ENCODE results near the gene CYB561A3.
"Not testable (repeated sequence)": the region's sequence is repeated elsewhere in the genome, so short reads cannot be mapped to it uniquely, and the experiment has no call there.

CYB561A3 gene

DNA sequence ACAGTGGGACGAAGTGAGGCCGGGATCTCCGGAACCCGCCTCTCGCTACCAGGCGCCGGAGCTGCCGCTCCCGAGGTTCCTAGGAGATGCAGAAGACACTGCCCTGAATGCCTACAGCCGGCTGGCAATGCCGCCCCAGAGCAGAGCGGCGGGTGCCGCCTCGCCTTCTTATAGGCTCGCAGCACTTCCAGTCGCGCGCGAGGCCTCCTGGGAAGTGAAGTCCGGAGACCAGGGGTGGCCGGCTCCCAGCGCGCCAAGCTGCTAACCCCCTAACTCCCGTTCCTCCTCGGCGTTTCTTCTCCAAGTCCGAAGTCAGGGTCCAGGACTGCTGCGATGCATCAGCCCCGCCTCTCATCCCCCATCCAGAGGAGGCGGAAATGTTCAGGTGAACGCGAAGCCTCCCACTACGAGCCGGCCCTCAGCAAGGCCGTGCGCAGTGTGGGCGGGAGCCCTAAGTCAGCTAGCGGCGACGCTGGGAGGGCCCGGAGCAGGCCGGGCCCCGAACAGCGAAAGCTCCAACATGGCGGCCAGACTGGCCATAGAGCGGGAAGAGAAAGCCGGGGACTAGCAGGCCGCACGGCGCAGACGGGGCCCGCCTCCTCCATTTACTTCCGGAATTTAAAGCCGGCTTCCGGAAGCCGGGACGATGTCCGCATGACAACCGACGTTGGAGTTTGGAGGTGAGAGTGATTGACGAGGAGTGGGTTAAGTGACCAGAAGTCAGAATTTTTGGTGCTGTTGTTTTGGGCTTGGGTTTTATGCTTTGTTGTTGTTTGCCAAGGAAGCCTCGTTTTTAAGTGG is at the start of gene CYB561A3, which contains the start of gene TMEM138:
TSS of gene CYB561A3 (minus strand) at position 142 of the 801 bp plus-strand sequence. CDS start 5,169 bp downstream, outside the sequence.
TSS of gene TMEM138 (plus strand) at position 634 of the 801 bp plus-strand sequence. CDS start 2,017 bp downstream, outside the sequence.
- DNase-seq = peak; percentile 98

- no peak for DNase-seq
Measured at GRCh38 chr11:61406991-61407728, 45.5 kb upstream of the CYB561A3 start.

- no peak for DNase-seq
Measured at GRCh38 chr11:61406067-61406466, 44.4 kb upstream of the CYB561A3 start.

DNA sequence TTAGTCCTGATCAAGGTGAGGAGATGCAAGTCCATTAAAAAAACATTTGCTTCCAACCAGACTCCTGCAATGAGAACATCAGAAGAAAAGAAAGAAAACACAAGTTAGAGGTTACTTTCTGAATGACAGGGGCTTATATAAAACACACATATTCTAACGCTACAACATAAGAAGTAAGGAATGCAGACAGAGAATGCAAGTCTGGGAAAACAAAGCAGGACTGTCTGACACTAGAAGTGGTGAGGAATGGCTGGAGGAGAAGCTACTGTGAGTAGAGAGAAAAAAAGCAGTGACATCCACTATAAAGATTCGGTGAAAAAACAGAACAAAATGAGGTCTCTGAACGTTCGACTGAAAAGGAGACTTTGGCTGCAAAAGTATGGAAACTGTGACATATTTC is 43.0 kb upstream of the CYB561A3 start:
- DNase-seq = no peak

DNA sequence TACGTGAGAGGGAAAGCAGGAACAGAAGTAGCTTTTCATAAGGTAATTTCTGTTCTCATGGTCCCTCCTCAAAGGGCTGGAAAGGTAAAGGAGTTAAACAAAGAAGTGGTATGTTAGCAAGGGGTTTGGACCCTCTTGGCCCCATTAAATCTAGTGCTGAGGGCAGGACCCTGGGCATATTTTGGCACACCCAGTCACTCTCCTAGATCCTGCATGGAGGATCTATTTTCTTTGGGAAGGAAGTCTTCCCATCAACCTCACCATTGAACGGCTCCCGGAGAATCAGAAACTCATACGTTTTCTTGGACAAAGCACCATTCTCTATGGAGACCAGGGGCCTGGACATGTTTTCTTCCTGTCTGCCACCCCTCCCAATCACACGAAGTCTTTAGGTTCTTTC is 42.4 kb upstream of the CYB561A3 start:
- no peak for DNase-seq

GRCh38 chr11:61403658-61404057 is 42.0 kb upstream of the CYB561A3 start:
- no peak for DNase-seq

GRCh38 chr11:61401573-61401972 is 39.9 kb upstream of the CYB561A3 start:
- DNase-seq = no peak

- DNase-seq = no peak
Measured at GRCh38 chr11:61401173-61401572, 39.5 kb upstream of the CYB561A3 start.

DNA sequence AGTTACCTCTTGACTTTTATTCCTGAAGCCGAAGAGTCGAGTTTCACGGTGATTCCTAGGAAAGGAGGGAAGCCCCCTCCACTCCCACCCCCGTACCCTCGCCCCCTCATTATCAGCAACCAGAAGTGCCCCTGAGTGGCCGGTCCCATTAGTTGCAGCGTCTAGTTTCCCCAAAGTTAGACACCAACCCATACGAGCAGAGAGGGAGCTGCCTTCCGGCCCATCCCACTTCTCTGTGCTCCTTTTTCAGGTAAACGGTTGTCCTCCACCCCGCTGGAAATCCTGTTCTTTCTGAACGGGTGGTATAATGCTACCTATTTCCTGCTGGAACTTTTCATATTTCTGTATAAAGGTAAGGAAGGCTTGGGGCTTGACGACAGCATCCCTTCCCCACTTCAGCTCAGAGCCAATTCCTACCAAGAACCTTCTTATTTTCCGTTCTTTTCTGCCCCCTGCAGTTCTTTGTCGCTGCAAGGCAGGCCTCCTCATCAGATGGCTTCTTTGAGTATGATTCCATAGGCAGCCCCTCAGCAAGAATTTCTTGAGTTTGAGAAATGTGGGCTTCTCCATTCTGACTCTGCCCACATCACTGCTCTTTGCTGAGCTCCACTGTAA is 31.4 kb upstream of the CYB561A3 start:
- peak; percentile 73 for DNase-seq

- peak; percentile 37 for DNase-seq
Measured at GRCh38 chr11:61390161-61390560, 28.5 kb upstream of the CYB561A3 start.

DNA sequence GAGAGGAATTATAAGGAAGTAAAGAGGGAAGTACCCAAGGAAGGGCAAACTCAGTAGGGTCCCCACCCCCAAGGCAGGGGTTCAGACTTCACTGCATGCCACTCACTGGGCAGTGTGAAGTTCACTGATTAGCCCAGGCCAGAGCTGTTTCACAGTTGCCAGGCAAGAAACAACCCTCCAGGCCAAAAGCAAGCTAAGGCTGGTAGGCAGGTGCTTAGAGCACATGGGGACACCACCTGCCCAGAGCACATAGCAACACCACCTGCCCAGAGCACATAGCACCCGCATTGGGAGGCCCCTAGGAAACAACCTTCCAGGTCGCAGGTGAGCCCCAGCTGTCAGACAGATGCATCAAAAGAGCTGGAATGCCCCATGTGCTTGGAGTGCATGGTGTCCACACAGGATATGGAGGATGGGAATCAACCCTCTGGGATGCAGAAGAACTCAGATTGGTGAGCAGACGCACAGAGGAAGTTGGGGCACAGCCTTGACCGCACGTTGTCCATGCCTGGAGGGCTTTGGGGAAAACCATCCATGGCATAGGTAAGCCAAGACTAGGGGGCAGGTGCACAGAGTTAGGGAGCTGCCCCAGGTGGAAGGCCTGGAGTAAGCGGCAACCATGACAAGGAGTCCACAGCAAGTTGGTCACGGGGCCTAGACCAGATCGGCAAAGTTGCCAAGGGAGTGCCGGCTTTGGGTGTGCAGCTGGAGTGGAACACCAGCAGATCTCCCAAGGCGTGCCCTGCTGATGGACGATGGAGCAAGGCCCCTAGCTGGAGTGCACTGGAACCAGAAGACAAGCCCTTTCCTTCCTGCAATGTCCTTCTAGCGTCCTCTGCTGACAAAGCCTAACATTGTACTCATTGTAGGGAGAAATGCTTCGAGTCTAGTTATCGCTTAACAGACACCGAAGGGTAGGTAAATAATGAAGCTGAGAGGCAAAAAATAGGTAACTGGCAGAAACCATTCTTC is 22.9 kb upstream of the CYB561A3 start:
- peak; percentile 41 for DNase-seq

GRCh38 chr11:61383859-61384258 is 22.2 kb upstream of the CYB561A3 start:
- DNase-seq = not testable (repeated sequence)

- no peak for DNase-seq
Measured at GRCh38 chr11:61380884-61381283, 19.2 kb upstream of the CYB561A3 start.

DNA sequence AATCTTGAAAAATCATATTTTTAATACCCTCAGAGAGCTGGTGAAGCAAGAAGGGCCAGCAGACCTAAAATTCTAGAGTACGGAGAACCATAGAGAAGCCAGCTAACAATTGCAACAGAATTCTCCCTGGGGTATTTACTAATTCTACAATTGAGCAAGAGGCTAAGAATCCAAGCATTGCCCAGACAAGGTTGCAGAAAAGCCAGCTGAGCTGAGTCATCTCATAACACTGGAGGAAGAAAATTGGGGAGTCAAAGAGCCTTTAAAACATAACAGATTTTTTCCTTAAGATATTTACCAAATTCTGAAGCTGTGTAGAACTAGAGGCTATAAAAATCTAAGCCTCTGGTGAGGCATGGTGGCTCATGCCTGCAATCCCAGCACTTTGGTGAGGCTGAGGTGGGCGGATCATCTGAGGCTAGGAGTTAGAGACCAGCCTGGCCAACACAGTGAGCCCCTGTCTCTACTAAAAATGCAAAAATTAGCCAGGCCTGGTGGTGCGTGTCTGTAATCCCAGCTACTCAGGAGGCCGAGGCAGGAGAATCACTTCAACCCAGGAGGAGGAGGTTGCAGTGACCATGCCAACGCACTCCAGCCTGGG is 17.1 kb upstream of the CYB561A3 start:
- DNase-seq = peak; percentile 52

GRCh38 chr11:61377461-61378160 is 15.9 kb upstream of the CYB561A3 start:
- no peak for DNase-seq

GRCh38 chr11:61375761-61376108 is 14.1 kb upstream of the CYB561A3 start:
- no peak for DNase-seq

DNA sequence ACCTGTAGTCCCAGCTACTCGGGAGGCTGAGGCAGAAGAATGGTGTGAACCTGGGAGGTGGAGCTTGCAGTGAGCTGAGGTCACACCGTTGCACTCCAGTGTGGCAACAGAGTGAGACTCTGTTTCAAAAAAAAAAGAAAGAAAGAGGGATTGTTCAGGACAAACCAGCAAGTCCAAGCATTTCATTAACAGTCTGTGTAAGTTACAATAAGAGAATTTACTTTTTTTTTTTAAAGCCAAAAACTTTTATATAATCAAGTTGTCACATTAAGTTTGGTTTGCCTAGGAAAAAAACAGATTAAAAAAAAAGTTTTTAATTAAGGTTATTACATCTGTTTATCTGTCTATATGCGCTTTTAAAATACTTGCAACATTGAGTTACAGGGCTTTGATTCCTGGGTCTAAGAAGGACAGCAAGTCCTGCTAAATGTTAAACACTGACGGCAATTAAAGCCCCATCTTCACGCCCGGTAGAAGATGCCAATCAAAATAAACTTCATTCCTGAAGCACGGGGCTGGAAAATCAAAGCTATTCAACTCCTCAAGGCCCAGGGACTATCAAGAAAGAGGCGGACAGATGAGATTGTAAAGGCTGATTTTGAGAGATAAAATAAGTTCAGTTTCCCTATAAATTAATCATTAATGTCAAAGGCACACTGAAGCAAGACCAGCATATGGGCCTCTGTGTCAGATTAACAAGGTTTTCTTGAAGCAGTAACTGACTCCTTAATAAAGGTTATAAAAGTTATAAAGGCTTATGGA is 11.2 kb upstream of the CYB561A3 start:
- DNase-seq = no peak

DNA sequence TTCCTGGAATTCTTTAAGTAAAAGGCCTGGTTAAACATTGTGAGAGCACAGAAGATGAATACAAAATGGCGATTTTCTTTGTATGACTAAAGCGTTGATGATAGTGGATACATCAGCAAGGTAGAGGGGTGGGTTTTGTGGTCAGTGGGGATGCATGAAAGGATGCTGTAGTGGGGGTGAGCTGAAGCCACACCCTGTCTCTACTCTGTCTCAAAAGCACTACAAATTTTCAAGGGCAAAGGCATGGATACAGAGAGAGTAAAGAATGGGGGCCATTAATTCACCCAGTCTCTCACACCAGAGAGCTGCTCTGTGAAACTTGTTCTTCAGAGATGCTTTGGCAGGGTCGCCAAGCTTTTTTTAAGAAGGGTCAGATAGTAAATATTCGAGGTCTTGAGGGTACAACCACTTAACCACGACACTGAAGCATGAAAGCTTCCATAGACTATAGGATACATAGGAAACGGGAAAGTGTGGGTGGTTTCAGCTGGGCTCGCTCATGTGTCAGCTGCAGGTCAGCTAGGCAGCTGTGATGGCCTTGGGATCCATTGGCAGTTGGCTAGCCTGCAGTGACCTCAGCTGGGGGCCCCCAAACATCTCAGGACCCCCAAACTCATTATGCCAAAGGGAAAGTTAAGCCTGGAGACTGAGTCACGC is 8.8 kb upstream of the CYB561A3 start:
- no peak for DNase-seq

DNA sequence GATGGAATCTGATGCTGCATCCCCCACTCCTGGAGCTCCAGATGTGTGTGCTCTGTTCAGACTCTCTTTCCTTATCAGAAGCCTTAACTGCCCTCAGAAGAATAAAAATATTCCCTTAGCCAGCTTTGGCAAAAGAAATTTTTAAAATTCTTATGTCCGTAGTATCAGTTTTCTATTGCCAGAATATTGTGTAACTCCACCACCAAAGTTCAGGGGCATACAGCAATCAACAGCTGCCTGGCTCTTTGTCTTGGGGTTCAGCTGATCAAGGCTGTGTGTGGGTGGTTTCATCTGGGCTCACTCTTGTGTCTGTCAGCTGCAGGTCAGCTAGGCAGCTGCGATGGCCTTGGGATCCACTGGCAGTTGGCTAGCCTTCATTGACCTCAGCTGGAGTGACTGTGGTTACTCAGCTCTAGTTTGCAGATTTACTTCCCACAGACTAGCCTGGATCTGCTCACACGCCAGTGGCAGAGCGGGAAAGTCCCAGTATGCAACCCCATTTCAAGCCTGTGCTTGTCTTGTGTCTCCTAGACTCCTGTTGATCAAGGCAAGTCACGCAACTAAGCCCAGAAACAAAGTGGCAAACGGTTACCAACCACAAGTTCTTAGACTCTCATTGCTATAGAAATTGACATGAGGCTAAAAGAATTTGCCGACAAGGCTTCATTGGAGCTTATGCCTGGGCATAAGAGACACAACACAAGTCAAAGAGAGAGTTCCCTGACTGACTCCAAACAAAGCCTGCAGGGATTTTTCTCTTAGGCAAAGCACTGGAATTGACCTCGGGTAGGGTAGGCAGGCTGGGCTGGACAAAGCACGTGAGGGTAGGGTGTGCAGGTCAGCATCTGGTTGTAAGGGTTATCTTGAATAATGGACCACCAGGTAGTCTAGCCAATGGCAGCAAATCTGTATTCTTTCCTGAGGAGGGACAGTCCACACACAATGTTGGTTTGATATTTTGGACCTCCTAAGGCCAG is 8.0 kb upstream of the CYB561A3 start:
- no peak for DNase-seq

All from hematopoietic multipotent progenitor cell treated with erythropoietin and hydrocortisone succinate and interleukin-3 and kit ligand, for 4 days (in vitro differentiated cells).